ENCODE results near the gene CDH2.

CDH2 gene

GRCh38 chr18:28068207-28068606 is 108.7 kb downstream of the CDH2 start:
- no peaks in the 10 kb centered on the region for H3K36me3 Mint-ChIP-seq
- peaks cover 17% of the 10 kb centered on the region for H3K9me3 Mint-ChIP-seq
- CTCF ChIA-PET: no interaction called here
- no peak overlapping the region for H3K4me3 Mint-ChIP-seq
- DNase-seq: no peak
- H3K27me3 Mint-ChIP-seq: no peaks in the 10 kb centered on the region
- no peaks in the 10 kb centered on the region for H3K4me1 Mint-ChIP-seq
- no peak overlapping the region for H3K27ac Mint-ChIP-seq

GRCh38 chr18:28067346-28067745 is 109.6 kb downstream of the CDH2 start:
- CTCF ChIA-PET: no interaction called here
- H3K4me1 Mint-ChIP-seq: no peaks in the 10 kb centered on the region
- H3K4me3 Mint-ChIP-seq: no peak overlapping the region
- DNase-seq: no peak
- peaks cover 16% of the 10 kb centered on the region for H3K9me3 Mint-ChIP-seq
- H3K27me3 Mint-ChIP-seq: no peaks in the 10 kb centered on the region
- no peak overlapping the region for H3K27ac Mint-ChIP-seq
- H3K36me3 Mint-ChIP-seq: no peaks in the 10 kb centered on the region

- no peak for DNase-seq
- CTCF ChIA-PET: no interaction called here
- Mint-ChIP-seq H3K4me1 (no peaks in the 10 kb centered on the region), H3K9me3 (peaks cover 9% of the 10 kb centered on the region), H3K27ac (no peak overlapping the region), H3K4me3 (no peak overlapping the region), H3K27me3 (no peaks in the 10 kb centered on the region), H3K36me3 (no peaks in the 10 kb centered on the region)
Observed at GRCh38 chr18:28065793-28066186, 111.1 kb downstream of the CDH2 start.

- no peak for DNase-seq
- Mint-ChIP-seq H3K4me1 (no peaks in the 10 kb centered on the region), H3K27ac (no peak overlapping the region), H3K9me3 (peaks cover 9% of the 10 kb centered on the region), H3K4me3 (no peak overlapping the region), H3K36me3 (no peaks in the 10 kb centered on the region), H3K27me3 (no peaks in the 10 kb centered on the region)
- CTCF ChIA-PET: no interaction called here
Observed at GRCh38 chr18:28065031-28065792, 111.7 kb downstream of the CDH2 start.

DNA sequence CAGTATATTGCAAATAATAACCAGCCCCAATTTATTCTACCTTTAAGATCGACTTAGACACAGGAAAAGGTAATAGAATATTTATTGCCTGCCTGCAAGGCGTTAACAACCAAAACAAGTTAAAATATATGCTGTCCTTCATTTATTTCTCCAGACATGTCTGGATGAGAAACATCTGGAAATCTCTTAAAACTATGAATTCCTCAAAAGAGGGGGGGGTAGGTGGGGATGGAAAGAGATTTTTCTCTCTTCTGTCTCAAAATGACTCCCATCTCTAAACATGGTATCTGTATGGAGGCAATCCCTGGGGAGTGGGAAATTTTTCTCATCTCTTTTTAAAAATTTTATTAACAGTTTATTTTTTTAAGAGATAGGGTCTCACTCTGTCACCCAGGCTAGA is 113.0 kb downstream of the CDH2 start:
- Mint-ChIP-seq H3K36me3 (no peaks in the 10 kb centered on the region), H3K9me3 (peaks cover 14% of the 10 kb centered on the region), H3K4me3 (no peak overlapping the region), H3K27ac (no peak overlapping the region), H3K27me3 (no peaks in the 10 kb centered on the region), H3K4me1 (no peaks in the 10 kb centered on the region)
- CTCF ChIA-PET: no interaction called here
- DNase-seq: no peak

GRCh38 chr18:28063271-28063761 is 113.6 kb downstream of the CDH2 start:
- H3K36me3 Mint-ChIP-seq: no peaks in the 10 kb centered on the region
- H3K4me1 Mint-ChIP-seq: no peaks in the 10 kb centered on the region
- H3K27ac Mint-ChIP-seq: no peak overlapping the region
- H3K9me3 Mint-ChIP-seq: peaks cover 15% of the 10 kb centered on the region
- no peak for DNase-seq
- CTCF ChIA-PET: no interaction called here
- no peak overlapping the region for H3K4me3 Mint-ChIP-seq
- no peaks in the 10 kb centered on the region for H3K27me3 Mint-ChIP-seq

DNA sequence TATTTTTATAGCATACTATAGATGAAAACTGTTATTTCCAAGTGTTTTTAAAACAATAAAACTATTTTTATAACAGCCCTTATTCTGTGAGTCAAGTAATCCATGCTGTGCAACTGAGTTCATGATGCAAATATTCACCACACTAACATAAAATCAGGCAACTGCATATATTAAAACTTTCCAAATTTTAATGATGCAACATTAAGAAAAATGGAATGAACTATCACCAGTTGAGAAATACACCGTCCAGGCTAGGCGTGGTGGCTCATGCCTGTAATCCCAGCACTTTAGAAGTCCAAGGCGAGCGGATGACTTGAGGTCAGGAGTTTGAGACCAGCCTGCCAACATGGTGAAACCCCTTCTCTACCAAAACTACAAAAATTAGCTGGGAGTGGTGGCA is 114.5 kb downstream of the CDH2 start:
- no peak overlapping the region for H3K4me3 Mint-ChIP-seq
- H3K9me3 Mint-ChIP-seq: peaks cover 12% of the 10 kb centered on the region
- H3K27me3 Mint-ChIP-seq: no peaks in the 10 kb centered on the region
- H3K27ac Mint-ChIP-seq: no peak overlapping the region
- no peaks in the 10 kb centered on the region for H3K36me3 Mint-ChIP-seq
- DNase-seq: no peak
- CTCF ChIA-PET: no interaction called here
- no peaks in the 10 kb centered on the region for H3K4me1 Mint-ChIP-seq

DNA sequence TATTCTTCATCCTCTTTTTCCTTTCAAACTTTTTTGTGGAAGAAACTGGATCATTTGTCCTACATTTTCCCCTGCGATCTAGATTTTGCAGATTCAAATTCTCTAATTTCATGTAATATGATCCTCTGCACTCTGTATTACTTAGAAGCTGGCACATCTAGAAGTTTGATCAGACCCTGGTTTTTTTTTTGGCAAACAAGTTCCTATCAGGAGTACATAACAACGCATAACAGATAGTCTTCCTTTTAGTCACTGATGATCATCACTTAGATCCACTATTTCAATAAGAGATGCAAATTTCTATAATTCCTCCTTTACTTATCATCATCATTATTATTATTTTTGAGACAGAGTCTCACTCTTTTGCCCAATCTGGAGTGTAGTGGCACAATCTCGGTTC is 117.1 kb downstream of the CDH2 start:
- no peaks in the 10 kb centered on the region for H3K27me3 Mint-ChIP-seq
- H3K4me1 Mint-ChIP-seq: no peaks in the 10 kb centered on the region
- CTCF ChIA-PET: no interaction called here
- DNase-seq: no peak
- no peaks in the 10 kb centered on the region for H3K36me3 Mint-ChIP-seq
- H3K27ac Mint-ChIP-seq: no peak overlapping the region
- peaks cover 12% of the 10 kb centered on the region for H3K9me3 Mint-ChIP-seq
- H3K4me3 Mint-ChIP-seq: no peak overlapping the region

- H3K27ac Mint-ChIP-seq: no peak overlapping the region
- DNase-seq: no peak
- H3K9me3 Mint-ChIP-seq: peaks cover 1% of the 10 kb centered on the region
- no peaks in the 10 kb centered on the region for H3K36me3 Mint-ChIP-seq
- no peak overlapping the region for H3K4me3 Mint-ChIP-seq
- no peaks in the 10 kb centered on the region for H3K4me1 Mint-ChIP-seq
- CTCF ChIA-PET: no interaction called here
- no peaks in the 10 kb centered on the region for H3K27me3 Mint-ChIP-seq
Observed at GRCh38 chr18:28050545-28050944, 126.4 kb downstream of the CDH2 start.

DNA sequence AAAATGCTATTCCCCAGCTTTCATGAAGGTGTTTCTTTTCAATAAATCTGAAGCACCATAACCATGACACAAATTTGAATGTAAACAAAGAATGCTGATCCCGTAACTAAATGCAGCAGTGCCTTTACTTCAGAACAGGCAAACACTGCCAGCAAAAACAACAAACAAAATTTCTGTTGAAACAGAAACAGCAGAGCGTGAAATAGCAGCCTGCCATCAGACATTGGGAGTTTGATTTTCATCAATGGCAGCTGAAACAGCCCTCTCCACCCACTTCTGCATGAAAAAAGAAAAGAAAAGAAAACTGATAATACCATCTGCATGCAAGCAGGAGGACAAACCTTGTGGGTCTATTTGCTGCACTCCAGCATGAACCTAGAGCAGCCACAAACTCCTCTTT is 128.3 kb downstream of the CDH2 start:
- no peak overlapping the region for H3K4me3 Mint-ChIP-seq
- no peak for DNase-seq
- CTCF ChIA-PET: no interaction called here
- no peaks in the 10 kb centered on the region for H3K9me3 Mint-ChIP-seq
- no peaks in the 10 kb centered on the region for H3K27me3 Mint-ChIP-seq
- H3K36me3 Mint-ChIP-seq: no peaks in the 10 kb centered on the region
- H3K27ac Mint-ChIP-seq: no peak overlapping the region
- no peaks in the 10 kb centered on the region for H3K4me1 Mint-ChIP-seq

DNA sequence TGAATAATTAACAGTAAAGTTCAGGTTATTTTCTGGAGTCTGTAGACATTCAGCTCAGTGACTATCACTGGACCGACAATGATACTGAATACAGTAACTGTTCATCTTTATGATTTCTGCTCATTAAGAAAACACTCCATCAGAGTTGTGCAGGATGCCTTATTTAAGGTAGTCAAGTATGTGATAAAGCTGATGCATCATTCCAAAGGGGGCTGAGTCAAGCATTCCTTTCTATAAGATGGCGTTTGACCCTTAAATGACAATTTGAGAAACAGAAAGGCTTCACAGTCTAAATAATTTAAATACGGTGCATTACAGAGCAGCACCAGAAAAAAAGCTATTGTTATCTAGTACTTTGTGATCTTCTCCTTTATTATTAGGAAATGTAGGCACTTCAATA is 131.1 kb downstream of the CDH2 start:
- CTCF ChIA-PET: no interaction called here
- H3K27ac Mint-ChIP-seq: no peak overlapping the region
- no peaks in the 10 kb centered on the region for H3K27me3 Mint-ChIP-seq
- no peak for DNase-seq
- no peak overlapping the region for H3K4me3 Mint-ChIP-seq
- no peaks in the 10 kb centered on the region for H3K36me3 Mint-ChIP-seq
- H3K9me3 Mint-ChIP-seq: no peaks in the 10 kb centered on the region
- H3K4me1 Mint-ChIP-seq: no peaks in the 10 kb centered on the region

GRCh38 chr18:28045176-28045810 is 131.6 kb downstream of the CDH2 start:
- Mint-ChIP-seq H3K4me1 (no peaks in the 10 kb centered on the region), H3K27ac (no peak overlapping the region), H3K27me3 (no peaks in the 10 kb centered on the region), H3K4me3 (no peak overlapping the region), H3K36me3 (no peaks in the 10 kb centered on the region), H3K9me3 (no peaks in the 10 kb centered on the region)
- DNase-seq: no peak
- CTCF ChIA-PET: no interaction called here

DNA sequence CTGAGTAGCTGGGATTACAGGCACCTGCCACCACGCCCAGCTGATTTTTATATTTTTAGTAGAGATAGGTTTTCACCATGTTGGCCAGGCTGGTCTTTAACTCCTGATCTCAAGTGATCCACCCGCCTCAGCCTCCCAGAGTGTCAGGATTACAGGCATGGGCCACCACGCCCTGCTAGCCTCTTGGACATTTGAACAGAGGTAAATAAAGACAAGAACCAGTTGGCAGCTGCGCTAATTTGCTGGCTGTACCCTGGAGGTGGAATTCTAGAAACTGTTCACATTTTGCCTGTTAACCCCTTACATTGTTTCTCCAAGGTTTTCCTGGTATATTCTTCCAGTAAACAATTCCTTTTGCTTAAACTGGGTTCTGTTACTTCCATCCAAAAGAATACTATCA is 132.9 kb downstream of the CDH2 start:
- no peaks in the 10 kb centered on the region for H3K4me1 Mint-ChIP-seq
- no peak overlapping the region for H3K27ac Mint-ChIP-seq
- DNase-seq: no peak
- no peaks in the 10 kb centered on the region for H3K9me3 Mint-ChIP-seq
- H3K4me3 Mint-ChIP-seq: no peak overlapping the region
- H3K36me3 Mint-ChIP-seq: no peaks in the 10 kb centered on the region
- no peaks in the 10 kb centered on the region for H3K27me3 Mint-ChIP-seq
- CTCF ChIA-PET: no interaction called here

- Mint-ChIP-seq H3K36me3 (no peaks in the 10 kb centered on the region), H3K4me1 (no peaks in the 10 kb centered on the region), H3K27me3 (no peaks in the 10 kb centered on the region), H3K9me3 (no peaks in the 10 kb centered on the region), H3K27ac (no peak overlapping the region), H3K4me3 (no peak overlapping the region)
- no peak for DNase-seq
- CTCF ChIA-PET: no interaction called here
Observed at GRCh38 chr18:28043631-28044030, 133.3 kb downstream of the CDH2 start.

DNA sequence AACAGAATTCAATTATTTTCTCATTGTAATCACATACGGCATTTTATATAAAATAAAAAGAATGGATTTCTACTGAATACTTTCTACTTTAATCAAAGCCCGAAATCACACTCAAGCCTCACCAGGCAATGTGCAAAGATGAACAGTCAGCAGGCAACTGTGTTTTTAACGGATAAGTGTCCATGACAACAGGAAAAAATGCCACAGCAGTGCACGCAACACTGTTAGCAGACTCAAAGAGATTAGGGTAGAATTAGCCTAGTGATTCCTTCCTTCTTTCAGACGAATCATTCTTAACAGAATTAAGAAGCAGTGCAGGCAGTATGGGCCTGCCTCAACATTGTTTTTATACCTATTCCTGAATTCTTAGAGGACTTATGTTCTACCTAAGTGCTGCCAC is 135.6 kb downstream of the CDH2 start:
- Mint-ChIP-seq H3K4me1 (no peaks in the 10 kb centered on the region), H3K27ac (no peak overlapping the region), H3K36me3 (no peaks in the 10 kb centered on the region), H3K9me3 (no peaks in the 10 kb centered on the region), H3K4me3 (no peak overlapping the region), H3K27me3 (no peaks in the 10 kb centered on the region)
- no peak for DNase-seq
- CTCF ChIA-PET: no interaction called here

Data from activated naive CD4-positive, alpha-beta T cell treated with anti-CD3 and anti-CD28 coated beads, Interleukin-2, amount 10 ng/mL, durations not matched to agents 7 days and 5 days (primary cell).